Fibroblast of lung (primary cell): Measurements from ENCODE around the gene TUT7. TPM values are rescaled to one million over a fixed set of nuclear protein-coding genes. Genes with fewer than 3 reads are reported as not detected.

ENCODE experiments used
- DNase-seq, 2 donors: peaks; one replicate each; pipeline versions ENCODE4 v3.0.0 to v3.0.0-alpha.2; 2010; ENCODE audit warnings: low read depth in 2 of 2
- H2AFZ ChIP-seq: 2 replicates; pipeline ENCODE4 v1.5.1; 2012; ENCODE audit warnings: low read length, control low read depth, inconsistent platforms
- H3K27ac ChIP-seq: 2 replicates; pipeline ENCODE4 v1.5.1; 2011; ENCODE audit warnings: low read length, control low read depth; ENCODE audit not compliant: insufficient read depth
- H3K27me3 ChIP-seq: 2 replicates; pipeline ENCODE4 v1.5.1; 2011; ENCODE audit warnings: mild to moderate bottlenecking, low read length; ENCODE audit not compliant: control insufficient read depth, insufficient read depth
- H3K36me3 ChIP-seq: 2 replicates; pipeline ENCODE4 v1.5.1; 2011; ENCODE audit warnings: low read length; ENCODE audit not compliant: control insufficient read depth, insufficient read depth
- H3K4me1 ChIP-seq: 2 replicates; pipeline ENCODE4 v1.5.1; 2011; ENCODE audit warnings: low read length; ENCODE audit not compliant: control insufficient read depth, insufficient read depth; ENCODE audit errors: extremely low read depth
- H3K4me2 ChIP-seq: 2 replicates; pipeline ENCODE4 v1.5.1; 2011; ENCODE audit warnings: low read length, control low read depth; ENCODE audit not compliant: insufficient read depth; ENCODE audit errors: extremely low read depth
- H3K4me3 ChIP-seq, 4 experiments: fragments of 200-600 bp in 1 of 4; sonication (generic) in 1 of 4; replicated peaks in 1 of 4; 2 replicates each; pipeline ENCODE4 v1.5.1; 2011 to 2016; ENCODE audit warnings: low read length in 4 of 4, low read depth in 3 of 4, mild to moderate bottlenecking in 3 of 4, control low read depth in 2 of 4, inconsistent platforms in 1 of 4, mixed read lengths in 1 of 4; ENCODE audit not compliant: insufficient read depth in 1 of 4; ENCODE audit errors: control extremely low read depth in 1 of 4
- H3K79me2 ChIP-seq: 2 replicates; pipeline ENCODE4 v1.5.1; 2012; ENCODE audit warnings: mild to moderate bottlenecking, low read length, inconsistent platforms; ENCODE audit not compliant: control insufficient read depth, insufficient read depth
- H3K9ac ChIP-seq: 2 replicates; pipeline ENCODE4 v1.5.1; 2011; ENCODE audit warnings: mild to moderate bottlenecking, low read length, control low read depth; ENCODE audit not compliant: insufficient read depth
- H3K9me3 ChIP-seq: 2 replicates; pipeline ENCODE4 v1.5.1; 2012; ENCODE audit warnings: low read depth, low read length; ENCODE audit not compliant: control insufficient read depth, insufficient read depth
- H4K20me1 ChIP-seq: 2 replicates; pipeline ENCODE4 v1.5.1; 2011; ENCODE audit warnings: low read length; ENCODE audit not compliant: control insufficient read depth, insufficient read depth; ENCODE audit errors: extremely low read depth
- EZH2 ChIP-seq: IDR thresholded peaks from 2 replicates; pipeline ENCODE4 v1.5.1; 2012; ENCODE audit warnings: low read length, control low read depth, mild to moderate bottlenecking; ENCODE audit errors: missing control alignments
- polyA plus RNA-seq, 2 donors: library from polyadenylated mRNA; depleted of rRNA in 1 of 2; stranded (reverse) in 1 of 2; unstranded in 1 of 2; fragments of >200 nt; gene quantifications; 2 replicates each; pipeline ENCODE4 v1.2.1, GENCODE V29; 2011 to 2012; ENCODE audit warnings: missing spikeins in 1 of 2
- total RNA-seq: library from RNA; depleted of rRNA; stranded (reverse); fragments of >200 nt; gene quantifications from 2 replicates; pipeline ENCODE4 v1.2.1, GENCODE V29; 2014
- TF ChIP-seq, protein P1 (sequence below), 2 donors: IDR thresholded peaks in 1 of 2; conservative IDR thresholded peaks in 1 of 2; 1 replicate in 1 of 2; 2 replicates in 1 of 2; pipeline ENCODE4 v1.5.1; 2011 to 2012; ENCODE audit warnings: low read length in 2 of 2, control low read depth in 1 of 2, inconsistent platforms in 1 of 2, low read depth in 1 of 2, mild to moderate bottlenecking in 1 of 2

Gene TUT7
- total and polyA plus RNA-seq, 2 donors (not counting 1 experiment from before 2014, with no cell fraction given) = 31.8 to 36.3 TPM

DNA sequence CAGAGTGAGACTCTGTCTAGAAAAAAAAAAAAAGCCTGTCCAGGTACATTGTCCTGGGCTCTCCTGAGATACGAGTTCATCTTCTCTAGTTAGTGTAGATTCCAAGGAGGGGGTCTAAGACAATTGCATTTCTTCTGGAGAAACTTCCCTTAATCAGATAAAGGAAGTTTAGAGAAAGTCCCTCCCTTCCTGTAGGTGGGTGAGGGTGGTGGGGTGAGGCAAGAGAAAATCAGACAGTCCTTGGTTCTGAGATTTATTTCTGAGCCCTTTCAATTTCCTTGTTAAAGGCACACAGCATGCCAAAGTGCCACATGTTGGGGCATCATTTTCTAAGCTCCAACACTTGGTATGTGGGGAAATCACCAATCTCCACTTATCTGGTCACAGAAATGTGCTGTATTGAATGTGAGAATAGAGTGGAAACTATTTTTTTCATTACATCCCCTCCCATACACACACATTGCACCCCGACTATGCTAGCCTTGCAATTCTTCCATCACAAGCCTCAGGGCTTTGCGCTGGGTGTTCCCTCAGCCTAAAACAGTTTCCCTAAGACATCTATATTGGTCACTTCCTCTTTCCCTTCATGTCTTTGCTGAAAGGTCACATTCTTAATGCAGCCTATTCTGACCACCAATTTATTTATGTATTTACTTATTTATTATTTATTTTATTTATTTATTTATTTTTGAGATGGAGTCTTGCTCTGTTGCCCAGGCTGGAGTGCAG, 5.1 kb upstream of the TUT7 start:
- Histone ChIP-seq H3K4me3 (no peak overlapping the region), H3K27ac (no peak overlapping the region), H3K4me2 (no peak overlapping the region), H3K4me1 (no peaks in the 10 kb centered on the region), H3K36me3 (no peaks in the 10 kb centered on the region), H2AFZ (no peak overlapping the region), H3K27me3 (no peaks in the 10 kb centered on the region), H3K9me3 (no peaks in the 10 kb centered on the region), H4K20me1 (no peaks in the 10 kb centered on the region), H3K9ac (no peak overlapping the region), H3K79me2 (no peaks in the 10 kb centered on the region)
- TF ChIP-seq, protein P1, sequence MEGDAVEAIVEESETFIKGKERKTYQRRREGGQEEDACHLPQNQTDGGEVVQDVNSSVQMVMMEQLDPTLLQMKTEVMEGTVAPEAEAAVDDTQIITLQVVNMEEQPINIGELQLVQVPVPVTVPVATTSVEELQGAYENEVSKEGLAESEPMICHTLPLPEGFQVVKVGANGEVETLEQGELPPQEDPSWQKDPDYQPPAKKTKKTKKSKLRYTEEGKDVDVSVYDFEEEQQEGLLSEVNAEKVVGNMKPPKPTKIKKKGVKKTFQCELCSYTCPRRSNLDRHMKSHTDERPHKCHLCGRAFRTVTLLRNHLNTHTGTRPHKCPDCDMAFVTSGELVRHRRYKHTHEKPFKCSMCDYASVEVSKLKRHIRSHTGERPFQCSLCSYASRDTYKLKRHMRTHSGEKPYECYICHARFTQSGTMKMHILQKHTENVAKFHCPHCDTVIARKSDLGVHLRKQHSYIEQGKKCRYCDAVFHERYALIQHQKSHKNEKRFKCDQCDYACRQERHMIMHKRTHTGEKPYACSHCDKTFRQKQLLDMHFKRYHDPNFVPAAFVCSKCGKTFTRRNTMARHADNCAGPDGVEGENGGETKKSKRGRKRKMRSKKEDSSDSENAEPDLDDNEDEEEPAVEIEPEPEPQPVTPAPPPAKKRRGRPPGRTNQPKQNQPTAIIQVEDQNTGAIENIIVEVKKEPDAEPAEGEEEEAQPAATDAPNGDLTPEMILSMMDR (conservative IDR thresholded peaks at IDR 0.05 in 1 of 2, IDR thresholded peaks at IDR 0.05 in 1 of 2; ENCODE audit: low read depth in 1 of 2, low read length in 2 of 2) = no peak
- TF ChIP-seq EZH2 = no peak
- DNase-seq = no peak

DNA sequence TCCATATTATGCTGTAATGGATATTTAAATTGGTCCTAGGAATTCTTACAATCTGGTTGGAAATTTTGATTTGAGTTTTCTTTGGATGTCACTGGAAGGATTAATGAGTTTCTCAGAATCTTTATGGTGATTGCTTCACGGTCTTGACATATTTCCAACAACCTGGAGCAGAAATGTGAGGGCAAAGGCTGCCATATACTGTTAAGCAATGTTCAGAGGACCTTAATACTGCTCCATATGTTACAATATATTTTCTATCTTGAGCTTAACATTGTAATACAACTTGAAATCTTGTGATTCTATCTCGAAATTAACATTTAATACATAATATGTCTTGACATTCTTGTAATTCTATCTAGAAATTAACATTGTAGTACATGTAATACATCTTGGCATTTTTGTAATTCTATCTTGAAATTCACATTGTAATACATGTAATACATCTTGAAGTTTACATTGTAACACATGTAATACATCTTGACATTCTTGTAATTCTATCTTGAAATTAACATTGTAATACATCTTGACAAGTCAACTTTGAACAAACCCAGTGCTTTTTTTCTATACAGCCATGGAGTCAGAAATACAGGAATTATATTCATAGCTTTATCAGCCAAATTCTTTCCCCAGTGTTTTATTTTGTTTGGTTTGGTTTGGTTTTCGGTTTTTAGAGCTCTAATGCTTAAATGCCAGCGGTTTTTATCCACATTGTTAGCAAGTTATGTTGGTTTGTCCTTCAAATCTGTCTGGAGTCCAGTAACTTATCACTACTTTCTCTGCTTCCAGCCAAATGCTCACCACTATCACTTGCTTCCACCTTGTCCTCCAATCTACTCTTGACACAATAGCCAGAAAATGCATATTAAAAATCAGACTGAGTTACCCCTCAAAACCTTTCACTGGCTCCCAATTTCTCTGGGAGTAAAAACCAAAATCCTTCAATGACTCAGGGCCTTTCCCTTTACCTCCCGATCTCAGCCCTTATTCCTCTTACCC, 3.0 kb upstream of the TUT7 start:
- Histone ChIP-seq H3K36me3 (no peaks in the 10 kb centered on the region), H3K9me3 (no peaks in the 10 kb centered on the region), H3K4me1 (peaks cover 4% of the 10 kb centered on the region), H3K79me2 (peaks cover 17% of the 10 kb centered on the region), H3K4me2 (no peak overlapping the region), H3K9ac (no peak overlapping the region), H2AFZ (no peak overlapping the region), H3K27me3 (no peaks in the 10 kb centered on the region), H4K20me1 (no peaks in the 10 kb centered on the region), H3K27ac (no peak overlapping the region), H3K4me3 (no peak overlapping the region)
- TF ChIP-seq EZH2 = no peak
- TF ChIP-seq, protein P1 (conservative IDR thresholded peaks at IDR 0.05 in 1 of 2, IDR thresholded peaks at IDR 0.05 in 1 of 2; ENCODE audit: low read depth in 1 of 2, low read length in 2 of 2) = no peak
- DNase-seq = peak; percentile 22 to 30

DNA sequence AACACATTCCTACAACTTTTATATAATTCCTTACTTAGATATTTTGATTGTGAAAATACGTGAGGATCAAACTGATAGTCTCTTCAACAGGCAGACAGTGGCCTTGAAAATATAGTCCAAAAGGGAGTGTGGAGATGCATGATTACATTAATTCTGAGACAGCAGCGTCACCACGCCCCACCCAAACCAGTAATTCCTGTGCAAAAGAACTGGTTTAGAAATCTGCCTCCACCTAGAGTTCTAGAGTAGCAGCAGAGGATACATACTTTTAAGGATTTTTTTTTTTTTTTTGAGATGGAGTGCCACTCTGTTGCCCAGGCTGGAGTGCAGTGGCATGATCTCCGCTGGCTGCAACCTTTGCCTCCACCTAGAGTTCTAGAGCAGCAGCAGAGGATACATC, 1.6 kb upstream of the TUT7 start:
- TF ChIP-seq EZH2 = no peak
- TF ChIP-seq, protein P1 (conservative IDR thresholded peaks at IDR 0.05 in 1 of 2, IDR thresholded peaks at IDR 0.05 in 1 of 2; ENCODE audit: low read depth in 1 of 2, low read length in 2 of 2) = no peak
- H3K9me3 ChIP-seq = no peaks in the 10 kb centered on the region
- H3K27ac ChIP-seq = no peak overlapping the region
- no peak overlapping the region for H3K4me3 ChIP-seq
- peaks cover 4% of the 10 kb centered on the region for H3K4me1 ChIP-seq
- H3K9ac ChIP-seq = no peak overlapping the region
- peaks cover 31% of the 10 kb centered on the region for H3K79me2 ChIP-seq
- H3K27me3 ChIP-seq = no peaks in the 10 kb centered on the region
- H3K36me3 ChIP-seq = no peaks in the 10 kb centered on the region
- no peaks in the 10 kb centered on the region for H4K20me1 ChIP-seq
- no peak for DNase-seq
- H2AFZ ChIP-seq = no peak overlapping the region
- H3K4me2 ChIP-seq = no peak overlapping the region
